OCI-LY7 (cell line): ENCODE data around the gene DIP2C.

ENCODE experiments used
- CTCF ChIP-seq: fragments of 200-600 bp; sonication (generic); conservative IDR thresholded peaks from 2 replicates; pipeline ENCODE4 v1.5.1; 2014; ENCODE audit warnings: mild to moderate bottlenecking, antibody characterized with exemption, low read length, moderate library complexity, mixed read lengths
- EZH2phosphoT487 ChIP-seq: fragments of 200-600 bp; sonication (generic); IDR thresholded peaks from 2 replicates; pipeline ENCODE4 v1.6.1; 2018; ENCODE audit warnings: low read depth, borderline replicate concordance, mild to moderate bottlenecking, mixed run types, antibody characterized with exemption, low read length, moderate library complexity, mixed read lengths

DNA sequence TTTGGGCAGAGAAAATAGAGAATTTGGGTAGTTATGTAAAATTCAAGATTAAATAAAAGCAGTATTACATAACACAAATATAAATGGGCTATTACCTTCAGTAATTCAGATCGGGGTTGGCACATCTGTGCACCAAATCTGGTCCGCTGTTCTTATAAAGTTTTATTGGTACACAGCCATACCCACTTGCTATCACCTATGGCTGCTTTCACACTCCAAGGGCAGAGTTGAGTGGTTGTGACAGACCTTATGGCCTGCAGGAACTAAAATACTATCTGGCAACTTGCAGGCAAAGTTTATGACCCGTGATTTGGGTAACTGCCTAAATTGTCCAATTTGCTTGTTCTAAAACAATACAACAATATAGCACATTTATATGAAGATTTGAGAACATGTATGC is 249.3 kb downstream of the DIP2C start:
- TF ChIP-seq CTCF (no peak), EZH2phosphoT487 (no peak)
